NCI-H2227 (cell line): ENCODE measurements around the gene TBC1D14.

Experiments used
- DNase-seq: peaks from one replicate; lab custom pipeline; 2025; ENCODE audit not compliant: unreplicated experiment; lab: John Stamatoyannopoulos, UW

Gene TBC1D14

DNA sequence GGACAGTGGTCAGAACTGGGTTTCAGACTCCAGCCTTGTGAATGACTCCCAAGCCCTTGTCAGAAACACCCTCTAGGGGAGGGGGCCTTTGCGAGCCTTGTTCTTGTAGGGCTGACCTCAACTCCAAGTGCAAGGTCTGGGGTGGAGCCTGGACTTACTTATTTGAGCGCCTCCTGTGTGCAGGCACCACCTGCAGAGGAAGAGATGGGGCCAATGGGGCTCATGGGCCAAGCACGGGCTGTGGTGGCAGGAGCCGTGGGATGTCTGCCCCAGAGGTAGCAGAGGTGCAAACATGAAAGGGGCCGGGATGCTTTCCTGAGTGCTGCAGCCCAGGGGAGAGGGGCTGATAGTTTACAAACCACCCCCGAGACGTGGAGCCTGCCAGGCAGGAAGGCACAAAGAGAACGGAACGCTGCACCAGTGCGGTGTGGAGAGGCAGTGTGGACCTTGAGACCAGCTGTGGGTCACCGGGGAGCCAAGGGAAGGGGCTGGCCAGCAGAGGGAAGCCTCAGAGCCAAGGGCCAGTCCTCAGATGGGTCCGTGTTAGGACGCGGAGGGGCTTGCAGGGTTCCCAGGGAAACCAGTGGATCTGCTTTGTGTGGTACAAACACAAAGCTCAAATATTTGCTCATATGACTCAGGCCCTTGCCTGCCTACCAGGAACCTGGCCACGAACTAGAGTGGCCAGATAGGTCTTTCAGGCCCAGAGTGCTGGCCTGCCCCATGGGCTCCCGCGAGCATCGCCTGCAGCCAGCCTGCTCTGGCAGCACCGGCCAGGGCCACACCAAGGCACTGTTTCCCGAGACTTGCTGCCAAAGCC is 124.8 kb downstream of the TBC1D14 start:
- no peak for DNase-seq

DNA sequence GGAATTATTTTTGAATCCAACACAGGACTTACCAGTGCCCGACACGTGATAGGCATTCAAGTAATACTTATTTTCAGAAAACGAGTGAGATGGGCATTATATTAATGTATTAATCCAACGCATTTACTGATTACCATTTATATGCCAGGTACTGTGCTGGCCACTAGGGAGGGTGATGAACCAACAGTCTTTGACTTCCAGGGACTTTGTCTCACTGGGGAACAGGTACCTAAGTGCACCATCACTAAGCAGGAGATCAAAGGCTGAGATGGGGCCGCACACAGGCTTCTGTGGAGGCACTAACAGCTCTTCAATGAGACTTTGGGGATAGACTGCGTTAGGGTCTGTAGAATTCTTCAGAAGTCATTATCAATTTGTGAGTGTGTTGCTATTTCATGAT is 127.8 kb downstream of the TBC1D14 start:
- no peak for DNase-seq

GRCh38 chr4:7040765-7041164 is 131.1 kb downstream of the TBC1D14 start:
- DNase-seq = no peak

- DNase-seq = no peak
Observed at GRCh38 chr4:7041246-7041645, 131.6 kb downstream of the TBC1D14 start.

- peak; percentile 43 for DNase-seq
Observed at GRCh38 chr4:7041801-7042502, 132.3 kb downstream of the TBC1D14 start.

DNA sequence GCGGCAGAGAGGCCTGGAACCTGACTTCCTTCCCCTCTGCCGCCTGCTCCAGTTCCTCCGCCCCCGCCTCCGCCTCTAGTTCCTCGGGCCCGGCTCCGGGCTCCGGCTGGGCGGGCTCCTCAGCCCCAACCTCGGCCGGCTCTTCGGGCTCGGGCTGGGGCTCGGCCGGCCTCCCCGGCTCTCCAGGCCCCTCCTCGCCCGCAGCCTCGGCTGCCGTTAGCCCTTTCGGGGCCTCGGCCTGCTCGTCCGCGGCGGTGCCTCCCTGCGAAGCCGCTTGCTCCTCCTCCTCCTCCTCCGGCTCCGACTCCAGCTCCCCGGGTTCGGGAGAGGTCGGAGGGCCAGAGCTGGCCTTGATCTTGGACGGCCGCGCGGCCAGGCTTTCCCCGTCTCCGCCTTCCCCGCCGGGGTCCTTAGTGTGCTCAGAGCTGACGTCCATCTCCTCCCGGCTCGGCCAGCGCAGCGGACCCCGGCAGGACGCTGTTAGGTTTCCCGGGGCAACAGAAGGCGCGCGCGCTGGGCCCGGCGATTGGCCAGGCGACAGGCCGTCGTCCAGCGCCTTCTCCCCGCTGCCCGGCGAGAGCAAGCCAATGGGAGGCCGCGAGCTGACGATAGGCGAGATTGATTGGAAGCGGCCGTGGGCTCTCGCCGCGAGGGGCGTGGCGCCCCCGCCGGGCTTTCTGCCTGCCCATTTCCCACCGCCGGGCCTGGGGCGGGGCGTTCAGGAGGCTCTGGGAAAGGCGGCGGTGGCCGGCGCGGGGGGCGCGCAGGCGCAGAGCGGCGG is 133.1 kb downstream of the TBC1D14 start:
- peak; percentile 97 for DNase-seq

DNA sequence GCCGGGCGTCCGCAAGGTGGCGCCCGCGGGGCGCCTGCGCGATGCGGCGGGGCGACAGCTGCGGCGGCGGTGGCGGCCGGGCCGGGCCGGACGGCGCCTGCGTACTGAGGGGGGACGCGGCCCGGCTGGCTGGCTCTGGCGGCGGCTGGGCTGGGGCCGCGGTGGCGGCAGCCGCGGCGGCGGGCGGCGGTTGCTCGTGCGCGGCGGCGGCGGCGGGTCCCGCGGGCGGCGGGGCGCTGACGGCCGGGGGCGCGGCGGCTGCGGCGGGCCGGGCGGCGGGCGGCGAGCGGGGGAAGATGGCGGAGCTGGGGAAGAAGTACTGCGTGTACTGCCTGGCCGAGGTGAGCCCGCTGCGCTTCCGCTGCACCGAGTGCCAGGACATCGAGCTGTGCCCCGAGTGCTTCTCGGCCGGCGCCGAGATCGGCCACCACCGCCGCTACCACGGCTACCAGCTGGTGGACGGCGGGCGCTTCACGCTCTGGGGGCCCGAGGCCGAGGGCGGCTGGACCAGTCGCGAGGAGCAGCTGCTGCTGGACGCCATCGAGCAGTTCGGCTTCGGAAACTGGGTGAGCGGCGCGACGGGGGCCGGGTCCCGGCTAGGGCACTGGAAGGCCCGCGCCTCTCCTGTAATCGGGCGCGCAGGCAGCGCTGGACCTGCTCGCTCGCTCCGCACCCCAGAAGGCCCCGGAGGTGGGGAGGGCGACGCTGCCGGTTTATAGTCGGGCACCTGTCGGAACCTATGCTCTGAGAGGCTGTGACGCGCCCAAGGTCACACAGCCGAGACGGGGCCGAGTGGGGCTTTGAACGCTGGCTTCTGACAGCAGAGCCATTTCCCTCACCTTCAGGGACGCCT is 133.9 kb downstream of the TBC1D14 start, which contains the start of gene TADA2B:
Gene TADA2B (plus strand): TSS at position 89 of the 853 bp plus-strand sequence. CDS start 208 bp downstream, at position 297.
- peak; percentile 34 for DNase-seq

DNA sequence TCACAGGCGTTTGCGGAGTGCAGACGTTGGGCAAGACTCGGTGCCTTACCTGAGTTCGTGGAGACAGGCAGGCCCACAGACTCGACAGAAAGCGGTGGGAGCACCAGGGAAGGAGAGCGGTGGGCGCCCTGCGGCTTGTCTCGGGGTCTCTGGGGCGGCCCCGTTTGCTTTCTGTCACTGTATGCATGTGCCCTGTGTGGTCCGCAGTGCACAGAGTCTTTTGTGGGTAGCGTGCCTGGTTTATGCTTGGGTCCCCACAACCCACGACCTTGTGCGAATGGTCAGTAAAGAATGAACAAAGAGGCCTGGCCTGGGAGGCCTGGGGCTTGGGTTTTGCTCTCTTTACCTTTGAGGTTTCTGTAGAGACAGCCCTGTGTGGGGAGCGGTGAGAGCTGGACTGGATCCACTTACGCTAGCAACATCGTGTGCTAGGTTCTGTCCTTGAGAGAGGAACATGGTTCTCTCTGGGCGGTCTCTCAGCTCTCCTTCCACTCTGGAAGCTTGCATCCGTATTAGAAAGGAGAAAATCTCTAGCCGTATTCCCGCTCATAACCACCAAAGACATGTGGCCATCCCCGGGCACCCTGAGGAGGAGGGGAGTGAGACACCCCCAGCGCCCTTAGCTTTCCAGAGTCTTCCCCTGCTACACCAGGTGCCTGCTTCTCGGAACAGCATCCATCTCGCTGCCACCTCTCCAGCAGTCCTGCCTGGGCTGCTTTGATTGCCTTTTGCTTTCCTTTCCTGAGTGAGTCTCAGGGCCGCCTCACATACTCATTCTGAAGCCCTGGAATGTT is 134.7 kb downstream of the TBC1D14 start:
- peak; percentile 3 for DNase-seq

DNA sequence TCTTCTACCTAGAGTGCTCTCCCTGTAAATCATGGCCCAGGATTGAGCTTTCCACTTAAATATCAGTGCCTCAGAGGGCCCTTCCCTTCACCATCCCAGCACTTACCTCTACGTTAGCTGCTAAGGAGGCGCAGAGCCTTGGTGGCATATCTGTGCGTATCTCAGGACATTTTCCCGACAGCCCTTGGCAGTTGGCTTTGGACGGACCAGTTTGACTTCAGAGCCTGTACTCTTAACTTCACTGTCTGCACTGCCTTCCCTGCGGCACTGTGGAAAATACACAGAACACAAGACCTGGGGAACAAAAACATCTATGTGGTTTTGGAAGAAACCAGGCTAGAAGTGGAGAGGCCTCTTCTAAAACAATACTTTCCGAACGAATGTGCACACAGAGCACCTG is 135.9 kb downstream of the TBC1D14 start:
- DNase-seq = no peak

GRCh38 chr4:7045961-7046921 is 136.6 kb downstream of the TBC1D14 start:
- DNase-seq = no peak

DNA sequence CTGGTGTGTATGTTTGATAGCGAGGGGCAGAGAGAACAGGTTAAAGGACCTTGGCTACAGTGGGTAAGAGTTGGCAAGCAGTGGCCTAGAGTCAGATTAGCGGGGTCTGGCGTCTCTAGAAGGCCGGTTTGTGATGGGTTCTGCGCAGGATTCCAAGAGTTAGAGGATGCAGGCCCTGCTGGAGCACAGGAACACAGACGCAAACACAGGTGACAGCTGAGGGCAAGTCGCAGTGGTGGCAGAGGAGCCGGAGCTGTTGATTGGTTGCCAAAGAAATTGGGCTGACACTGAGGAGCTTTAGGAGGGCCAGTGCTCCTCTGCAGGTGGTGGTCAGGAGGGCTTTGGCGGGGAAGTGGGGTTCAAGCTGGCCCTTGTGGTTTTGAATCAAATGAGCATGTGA is 137.3 kb downstream of the TBC1D14 start:
- DNase-seq = no peak

GRCh38 chr4:7048642-7049041 is 139.0 kb downstream of the TBC1D14 start:
- no peak for DNase-seq

DNA sequence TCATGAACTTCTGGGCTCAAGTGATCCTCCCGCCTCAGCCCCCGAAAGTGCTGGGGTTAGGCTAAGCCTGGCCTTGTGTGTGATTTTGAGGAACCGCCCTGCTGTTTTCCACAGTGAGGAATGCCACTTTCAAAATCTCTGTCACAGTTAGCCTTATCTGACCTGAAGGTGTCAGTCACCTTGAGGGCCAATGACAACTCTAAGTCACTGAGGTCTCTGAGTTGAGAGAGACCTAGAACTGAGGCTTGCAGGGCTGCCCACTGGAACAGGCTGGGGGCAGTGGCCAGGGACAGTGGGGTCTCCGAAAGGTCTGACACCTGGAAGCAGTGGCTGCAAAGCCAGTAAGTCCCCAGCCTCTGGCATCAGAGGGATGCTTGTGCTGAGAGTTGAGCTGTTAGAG is 139.7 kb downstream of the TBC1D14 start:
- no peak for DNase-seq

- DNase-seq = no peak
Observed at GRCh38 chr4:7049739-7050138, 140.1 kb downstream of the TBC1D14 start.

- DNase-seq = no peak
Observed at GRCh38 chr4:7050481-7051143, 141.0 kb downstream of the TBC1D14 start.

DNA sequence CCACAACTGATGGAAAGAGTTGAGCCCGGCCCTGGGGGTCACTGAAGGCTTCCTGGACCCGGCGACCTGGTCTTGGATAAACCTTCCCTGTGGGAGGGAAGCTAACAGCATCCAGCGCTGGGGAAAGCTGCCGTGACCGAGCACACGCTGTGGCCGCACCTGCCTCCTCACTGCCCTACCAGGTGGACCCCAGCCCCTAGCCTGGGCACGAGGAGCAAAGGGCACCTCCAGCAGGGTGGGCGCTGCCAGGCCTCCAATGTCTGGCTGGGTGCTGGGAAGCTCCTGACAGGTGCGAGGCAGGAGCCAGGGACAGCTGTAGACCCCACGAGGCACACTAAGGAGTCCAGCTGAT is 141.5 kb downstream of the TBC1D14 start:
- no peak for DNase-seq

DNA sequence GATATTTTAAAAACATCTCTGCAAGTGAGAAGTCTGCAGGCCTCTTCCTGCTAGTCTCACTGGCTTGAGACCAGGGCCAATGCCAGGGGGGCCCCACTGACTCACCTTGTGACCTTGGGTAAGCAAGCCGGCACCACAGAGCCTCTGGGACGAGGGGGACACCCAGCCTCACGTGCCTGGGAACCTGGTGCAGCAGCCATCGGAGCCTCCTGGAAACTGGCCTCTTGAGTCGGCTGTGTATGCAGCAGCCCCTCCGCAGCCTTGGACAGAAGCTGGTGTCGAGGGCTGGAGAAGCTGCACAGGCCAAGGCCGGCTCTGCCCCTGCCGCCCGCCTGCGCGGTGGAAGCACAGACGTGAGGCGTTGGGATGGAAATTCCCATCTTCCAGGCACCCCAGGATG is 142.3 kb downstream of the TBC1D14 start:
- no peak for DNase-seq

- DNase-seq = no peak
Observed at GRCh38 chr4:7052313-7052712, 142.7 kb downstream of the TBC1D14 start.
